GM12891 (cell line): ENCODE measurements around the gene UNC119B.

Source experiments
- POLR2A ChIP-seq: IDR thresholded peaks from 2 replicates; pipeline ENCODE4 v1.6.1; 2011; ENCODE audit warnings: low read depth, low read length, control low read depth
- POLR2AphosphoS5 ChIP-seq: IDR thresholded peaks from 2 replicates; pipeline ENCODE4 v1.6.1; 2011; ENCODE audit warnings: low read depth, low read length, control low read depth
- POU2F2 ChIP-seq: IDR thresholded peaks from 2 replicates; pipeline ENCODE4 v1.6.1; 2011; ENCODE audit warnings: low read depth, mild to moderate bottlenecking, control low read depth, low read length, moderate library complexity
- SPI1 ChIP-seq: IDR thresholded peaks from 2 replicates; pipeline ENCODE4 v1.6.1; 2011; ENCODE audit warnings: low read depth, low read length, control low read depth
- TAF1 ChIP-seq: IDR thresholded peaks from 2 replicates; pipeline ENCODE4 v1.6.1; 2011; ENCODE audit warnings: low read depth, low read length, control low read depth

GRCh38 chr12:120739031-120739762, 28.9 kb downstream of the UNC119B start:
- TF ChIP-seq TAF1 (no peak), POLR2AphosphoS5 (no peak), POU2F2 (no peak), POLR2A (no peak), SPI1 (no peak)
